Suprapubic skin (tissue), 4 donors: ENCODE measurements around the gene GFRA4.

Source experiments
- CTCF ChIP-seq, 2 donors: fragments of 200-600 bp in 1 of 2; fragments of 450-650 bp in 1 of 2; sonication (generic) in 1 of 2; IDR thresholded peaks; one replicate each; pipeline ENCODE4 v1.5.1; 2016 to 2019; ENCODE audit warnings: antibody characterized with exemption in 2 of 2, mild to moderate bottlenecking in 1 of 2, moderate library complexity in 1 of 2
- EP300 ChIP-seq: sonication (generic); formaldehyde crosslinking; IDR thresholded peaks from one replicate; pipeline ENCODE4 v1.6.1; 2017; ENCODE audit warnings: antibody characterized with exemption
- POLR2A ChIP-seq, 2 donors: fragments of 450-650 bp; IDR thresholded peaks; one replicate each; pipeline ENCODE4 v1.6.1; 2017; ENCODE audit warnings: antibody characterized with exemption in 2 of 2, mild to moderate bottlenecking in 2 of 2, moderate library complexity in 2 of 2
- POLR2AphosphoS5 ChIP-seq, 3 donors: sonication (generic); formaldehyde crosslinking; IDR thresholded peaks; one replicate each; pipeline ENCODE4 v1.6.1; 2017; ENCODE audit warnings: antibody characterized with exemption in 3 of 3

- TF ChIP-seq EP300 (no peak), CTCF (IDR thresholded peaks at IDR 0.05) (no peak), POLR2AphosphoS5 (IDR thresholded peaks at IDR 0.05) (no peak), POLR2A (IDR thresholded peaks at IDR 0.05) (no peak)
These were observed 39.6 kb upstream of the GFRA4 start for GRCh38 chr20:3702611-3703391.
